ENCODE results near the gene SMPD1. TPM values are rescaled to one million over a fixed set of nuclear protein-coding genes. Genes with fewer than 3 reads are reported as not detected.
A peak's percentile ranks its signal among the peaks of the same experiment; 100 is the strongest.

The SMPD1 gene
- total and polyA plus RNA-seq, 2 donors (not counting 1 experiment from before 2014, with no cell fraction given), result 18.3 to 30.7 TPM

- H3K27me3 ChIP-seq (replicated peaks in 1 of 4; ENCODE audit: control extremely low read depth in 1 of 4, control insufficient read depth in 3 of 4, insufficient read depth in 4 of 4, low read length in 3 of 4), result no peaks in the 10 kb centered on the region
- H3K4me1 ChIP-seq (ENCODE audit: control insufficient read depth in 2 of 2, insufficient read depth in 2 of 2, low read length in 2 of 2), result peaks cover 0 to 4% of the 10 kb centered on the region in 2 donors
- Mint-ChIP-seq H3K4me1 (no peaks in the 10 kb centered on the region), H3K27ac (no peak overlapping the region), H3K27me3 (no peaks in the 10 kb centered on the region), H3K9me3 (ENCODE audit: insufficient read depth) (no peaks in the 10 kb centered on the region), H3K4me3 (no peak overlapping the region)
- intact Hi-C loops (cut with micrococcal nuclease), result loop anchor here (1.0 to 2.0 kb wide), 2 partner anchors 61 to 64 kb away; no protein-coding TSS in a partner anchor
- no peaks in the 10 kb centered on the region for H4K20me1 ChIP-seq (ENCODE audit: control insufficient read depth, insufficient read depth, low read length, poor library complexity, severe bottlenecking)
- H3K36me3 ChIP-seq (replicated peaks in 1 of 2; ENCODE audit: control extremely low read depth in 1 of 2, control insufficient read depth in 1 of 2, extremely low read depth in 1 of 2, insufficient read depth in 2 of 2, low read length in 1 of 2), result no peaks in the 10 kb centered on the region
- DNase-seq (peak; percentile 72), ATAC-seq (ENCODE audit: low read depth) (peak; percentile 92)
- WGBS (ENCODE audit: insufficient coverage), result 24% methylated on average over 5 of the region's 5 CpGs
- POLR2A ChIA-PET, result interaction anchor here (0.7 kb wide), 1 partner anchor 64 kb away, joined by 3 read pairs; no protein-coding TSS in a partner anchor
- CTCF ChIA-PET, result interaction anchor here (0.6 to 14.4 kb wide), 36 partner anchors 9 to 262 kb away, joined by 3 to 536 read pairs (median 5); partner anchors contain the start of genes APBB1 and SMPD1
- no peak overlapping the region for H3K9ac ChIP-seq (ENCODE audit: low read length)
- TF ChIP-seq EZH2 (IDR thresholded peaks at IDR 0.05; ENCODE audit: borderline replicate concordance, insufficient read depth, low read depth, low read length, poor library complexity, severe bottlenecking) (no peak), CTCF (IDR thresholded peaks at IDR 0.05) (peak; percentile 92)
- no peak overlapping the region for H3K4me3 ChIP-seq (ENCODE audit: control extremely low read depth in 1 of 5, extremely low read depth in 1 of 5, insufficient read depth in 1 of 5, low read depth in 2 of 5, low read length in 4 of 5)
- no peak overlapping the region for H3K27ac ChIP-seq (ENCODE audit: low read length in 2 of 2)
- no peak overlapping the region for H3K4me2 ChIP-seq (replicated peaks; ENCODE audit: low read depth, low read length, poor library complexity, severe bottlenecking)
- H3K9me3 ChIP-seq (ENCODE audit: control extremely low read depth in 1 of 3, control insufficient read depth in 2 of 3, insufficient read depth in 1 of 3, low read length in 2 of 3), result no peaks in the 10 kb centered on the region
- H2AFZ ChIP-seq (ENCODE audit: insufficient read depth, low read depth, low read length, poor library complexity, severe bottlenecking), result no peak overlapping the region
- H3K79me2 ChIP-seq (ENCODE audit: control insufficient read depth, insufficient read depth, low read length), result no peaks in the 10 kb centered on the region
Observed at GRCh38 chr11:6443269-6444003, 53.2 kb downstream of the SMPD1 start.

Other genes with a start within 250 kb of the SMPD1 start
- gene OR52B2, start 220.1 kb upstream of the SMPD1 start, total RNA-seq, result not detected in 2 replicates
- 0.20 TPM in 1 of 2 replicates, not detected in the other for gene OR52B2, start 220.1 kb upstream of the SMPD1 start, polyA plus RNA-seq
- gene OR52W1, start 191.2 kb upstream of the SMPD1 start, total RNA-seq, result not detected in 2 replicates
- gene OR52W1, start 191.2 kb upstream of the SMPD1 start, polyA plus RNA-seq, result not detected in 2 replicates
- gene C11orf42, start 184.9 kb upstream of the SMPD1 start, total RNA-seq, result not detected in 2 replicates
- gene C11orf42, start 184.9 kb upstream of the SMPD1 start, polyA plus RNA-seq, result not detected in 2 replicates
- gene FHIP1B, start 155.8 kb upstream of the SMPD1 start, total RNA-seq, result 44.1 and 48.3 TPM in 2 replicates
- gene FHIP1B, start 155.8 kb upstream of the SMPD1 start, polyA plus RNA-seq, result 17.1 and 37.1 TPM in 2 replicates
- gene CNGA4, start 151.4 kb upstream of the SMPD1 start, total RNA-seq, result 0.22 and 0.79 TPM in 2 replicates
- gene CNGA4, start 151.4 kb upstream of the SMPD1 start, polyA plus RNA-seq, result 0.40 and 1.9 TPM in 2 replicates
- gene CCKBR, start 130.6 kb upstream of the SMPD1 start, total RNA-seq, result not detected in 2 replicates
- not detected in 2 replicates for gene CCKBR, start 130.6 kb upstream of the SMPD1 start, polyA plus RNA-seq
- not detected in 2 replicates for gene CAVIN3, start 70.0 kb upstream of the SMPD1 start, total RNA-seq
- not detected in 2 replicates for gene CAVIN3, start 70.0 kb upstream of the SMPD1 start, polyA plus RNA-seq
- 31.4 and 32.5 TPM in 2 replicates for gene APBB1, start 28.6 kb downstream of the SMPD1 start, total RNA-seq
- 23.4 and 23.8 TPM in 2 replicates for gene APBB1, start 28.6 kb downstream of the SMPD1 start, polyA plus RNA-seq
- gene HPX, start 50.5 kb downstream of the SMPD1 start, total RNA-seq, result 1.1 and 2.4 TPM in 2 replicates
- gene HPX, start 50.5 kb downstream of the SMPD1 start, polyA plus RNA-seq, result 0.64 and 1.2 TPM in 2 replicates
- gene TRIM3, start 83.5 kb downstream of the SMPD1 start, total RNA-seq, result 16.0 and 20.1 TPM in 2 replicates
- 11.4 and 17.8 TPM in 2 replicates for gene TRIM3, start 83.5 kb downstream of the SMPD1 start, polyA plus RNA-seq
- 46.8 and 47.5 TPM in 2 replicates for gene ARFIP2, start 90.9 kb downstream of the SMPD1 start, total RNA-seq
- gene ARFIP2, start 90.9 kb downstream of the SMPD1 start, polyA plus RNA-seq, result 54.5 and 88.1 TPM in 2 replicates
- gene TIMM10B, start 91.0 kb downstream of the SMPD1 start, total RNA-seq, result 62.1 and 63.7 TPM in 2 replicates
- 42.9 and 48.5 TPM in 2 replicates for gene TIMM10B, start 91.0 kb downstream of the SMPD1 start, polyA plus RNA-seq
- gene DNHD1, start 106.8 kb downstream of the SMPD1 start, total RNA-seq, result 58.2 and 59.6 TPM in 2 replicates
- 53.9 and 58.0 TPM in 2 replicates for gene DNHD1, start 106.8 kb downstream of the SMPD1 start, polyA plus RNA-seq
- 29.4 and 29.5 TPM in 2 replicates for gene RRP8, start 213.1 kb downstream of the SMPD1 start, total RNA-seq
- gene RRP8, start 213.1 kb downstream of the SMPD1 start, polyA plus RNA-seq, result 6.8 and 8.6 TPM in 2 replicates
- gene ILK, start 213.3 kb downstream of the SMPD1 start, total RNA-seq, result 119 and 131 TPM in 2 replicates
- 85.9 and 88.5 TPM in 2 replicates for gene ILK, start 213.3 kb downstream of the SMPD1 start, polyA plus RNA-seq
- gene TAF10, start 221.7 kb downstream of the SMPD1 start, total RNA-seq, result 92.2 and 114 TPM in 2 replicates
- gene TAF10, start 221.7 kb downstream of the SMPD1 start, polyA plus RNA-seq, result 107 and 156 TPM in 2 replicates
- 191 and 200 TPM in 2 replicates for gene TPP1, start 228.9 kb downstream of the SMPD1 start, total RNA-seq
- gene TPP1, start 228.9 kb downstream of the SMPD1 start, polyA plus RNA-seq, result 118 and 133 TPM in 2 replicates

Data from B cell (primary cell).